ENCODE measurements around the gene ADRA2A. TPM values are rescaled to one million over a fixed set of nuclear protein-coding genes. Genes with fewer than 3 reads are reported as not detected.

Gene ADRA2A
- polyA plus RNA-seq, 2 donors = 0.08 to 0.51 TPM

DNA sequence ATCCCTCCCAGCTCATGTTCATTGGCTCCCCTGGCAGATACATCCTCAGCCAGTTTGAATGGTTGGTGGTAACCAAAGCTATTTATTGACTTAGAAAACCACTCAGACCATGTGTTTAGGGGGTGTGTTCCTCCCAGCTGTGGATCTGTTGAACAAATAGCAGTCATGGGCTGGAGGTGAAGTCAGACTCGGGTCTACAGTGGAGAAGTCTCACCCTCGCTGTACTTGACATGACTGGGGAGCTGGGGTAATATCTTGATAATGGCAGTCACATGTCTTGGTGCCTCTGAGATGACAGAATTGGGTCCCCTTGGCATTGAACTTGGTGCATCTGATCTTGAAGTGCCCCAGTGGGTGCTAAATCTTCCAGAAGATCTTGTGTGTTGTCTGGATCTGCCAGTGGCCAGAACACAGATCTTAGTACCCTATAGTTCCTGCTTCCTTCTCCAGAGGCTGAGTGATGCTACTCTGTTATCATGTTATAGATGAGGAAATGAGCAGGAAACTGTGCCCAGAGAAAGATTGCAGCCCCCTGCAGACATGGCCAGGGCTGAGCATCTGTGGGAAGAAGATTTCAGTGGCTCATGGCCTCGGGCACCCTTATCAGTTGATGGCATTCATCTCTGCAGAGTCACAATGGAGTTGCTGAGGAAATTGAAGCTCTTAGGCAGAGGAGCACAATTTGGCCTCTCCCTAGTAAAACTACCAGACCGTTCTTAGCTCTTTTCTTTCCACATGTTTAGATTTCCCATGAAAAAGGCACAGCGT, 50.4 kb downstream of the ADRA2A start:
- no peaks in the 10 kb centered on the region for H3K4me1 ChIP-seq (ENCODE audit: control insufficient read depth in 2 of 2, insufficient read depth in 2 of 2, low read length in 1 of 2)
- 58 to 59% methylated on average over 5 of the region's 5 CpGs for WGBS, 2 donors
- H3K36me3 ChIP-seq (ENCODE audit: control insufficient read depth in 2 of 2, insufficient read depth in 2 of 2, low read length in 1 of 2) = no peaks in the 10 kb centered on the region
- H3K27me3 ChIP-seq (ENCODE audit: control insufficient read depth in 1 of 2, insufficient read depth in 2 of 2, low read length in 2 of 2) = no peaks in the 10 kb centered on the region
- no peak overlapping the region for H3K4me3 ChIP-seq (ENCODE audit: low read depth in 1 of 2, low read length in 2 of 2)
- H3K27ac ChIP-seq (ENCODE audit: low read depth in 2 of 2, low read length in 1 of 2) = no peak overlapping the region
- peaks cover 0 to 2% of the 10 kb centered on the region in 2 donors for H3K9me3 ChIP-seq (ENCODE audit: control insufficient read depth in 2 of 2, insufficient read depth in 1 of 2, low read depth in 1 of 2, low read length in 1 of 2)

GRCh38 chr10:111128331-111129180, 51.7 kb downstream of the ADRA2A start:
- no peak overlapping the region for H3K27ac ChIP-seq (ENCODE audit: low read depth in 2 of 2, low read length in 1 of 2)

DNA sequence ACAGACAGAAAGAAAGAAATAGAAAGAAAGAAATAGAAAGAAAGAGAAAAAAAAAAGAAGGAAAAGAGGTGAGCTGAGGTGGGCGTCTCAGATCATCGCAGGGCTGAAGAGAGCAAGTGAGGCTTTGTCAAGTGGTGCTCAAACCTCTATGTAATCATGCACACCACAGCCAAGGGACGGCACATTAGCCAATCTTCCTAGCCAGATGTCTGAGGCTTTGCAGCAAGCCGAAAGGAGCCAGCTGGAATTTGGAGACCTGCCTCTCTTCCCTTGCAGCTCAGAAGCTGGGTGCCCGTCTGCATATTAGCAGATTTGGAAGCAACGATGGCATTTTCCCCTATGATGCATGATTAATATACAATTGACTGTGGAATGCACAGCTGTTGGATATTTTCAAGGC, 52.5 kb downstream of the ADRA2A start:
- Histone ChIP-seq H3K36me3 (ENCODE audit: control insufficient read depth in 2 of 2, insufficient read depth in 2 of 2, low read length in 1 of 2) (no peaks in the 10 kb centered on the region), H3K9me3 (ENCODE audit: control insufficient read depth in 2 of 2, insufficient read depth in 1 of 2, low read depth in 1 of 2, low read length in 1 of 2) (no peaks in the 10 kb centered on the region), H3K27me3 (ENCODE audit: control insufficient read depth in 1 of 2, insufficient read depth in 2 of 2, low read length in 2 of 2) (no peaks in the 10 kb centered on the region), H3K4me3 (ENCODE audit: low read depth in 1 of 2, low read length in 2 of 2) (no peak overlapping the region), H3K27ac (ENCODE audit: low read depth in 2 of 2, low read length in 1 of 2) (no peak overlapping the region), H3K4me1 (ENCODE audit: control insufficient read depth in 2 of 2, insufficient read depth in 2 of 2, low read length in 1 of 2) (no peaks in the 10 kb centered on the region)
- 66 to 69% methylated on average over 6 of the region's 6 CpGs for WGBS, 2 donors

More at GRCh38 chr10:111128331-111129180, 51.7 kb downstream of the ADRA2A start:
- 58 to 59% methylated on average over 15 of the region's 15 CpGs for WGBS, 2 donors
- Histone ChIP-seq H3K36me3 (ENCODE audit: control insufficient read depth in 2 of 2, insufficient read depth in 2 of 2, low read length in 1 of 2) (no peaks in the 10 kb centered on the region), H3K27me3 (ENCODE audit: control insufficient read depth in 1 of 2, insufficient read depth in 2 of 2, low read length in 2 of 2) (no peaks in the 10 kb centered on the region), H3K4me3 (ENCODE audit: low read depth in 1 of 2, low read length in 2 of 2) (no peak overlapping the region), H3K9me3 (ENCODE audit: control insufficient read depth in 2 of 2, insufficient read depth in 1 of 2, low read depth in 1 of 2, low read length in 1 of 2) (peaks cover 0 to 2% of the 10 kb centered on the region in 2 donors), H3K4me1 (ENCODE audit: control insufficient read depth in 2 of 2, insufficient read depth in 2 of 2, low read length in 1 of 2) (no peaks in the 10 kb centered on the region)

GRCh38 chr10:111130471-111130870, 53.6 kb downstream of the ADRA2A start:
- Histone ChIP-seq H3K27me3 (ENCODE audit: control insufficient read depth in 1 of 2, insufficient read depth in 2 of 2, low read length in 2 of 2) (no peaks in the 10 kb centered on the region), H3K36me3 (ENCODE audit: control insufficient read depth in 2 of 2, insufficient read depth in 2 of 2, low read length in 1 of 2) (no peaks in the 10 kb centered on the region), H3K9me3 (ENCODE audit: control insufficient read depth in 2 of 2, insufficient read depth in 1 of 2, low read depth in 1 of 2, low read length in 1 of 2) (no peaks in the 10 kb centered on the region), H3K27ac (ENCODE audit: low read depth in 2 of 2, low read length in 1 of 2) (no peak overlapping the region), H3K4me1 (ENCODE audit: control insufficient read depth in 2 of 2, insufficient read depth in 2 of 2, low read length in 1 of 2) (no peaks in the 10 kb centered on the region), H3K4me3 (ENCODE audit: low read depth in 1 of 2, low read length in 2 of 2) (no peak overlapping the region)
- WGBS, 2 donors = 64 to 76% methylated on average over 5 of the region's 5 CpGs

Other genes starting within 250 kb of the ADRA2A start
- gene PDCD4, start 205.1 kb upstream of the ADRA2A start, polyA plus RNA-seq = 100 to 1,000 TPM; 116 to 203 TPM
- gene BBIP1, start 157.8 kb upstream of the ADRA2A start, polyA plus RNA-seq = 10 to 100 TPM; 10.9 to 14.7 TPM
- gene SHOC2, start 157.4 kb upstream of the ADRA2A start, polyA plus RNA-seq = 10 to 100 TPM; 15.3 to 16.6 TPM

All from esophagus (tissue), 2 donors.